SKM-1 (cell line): ENCODE results near the gene HIBCH.
A peak's percentile ranks its signal among the peaks of the same experiment; 100 is the strongest.
"Not testable (repeated sequence)": the region's sequence is repeated elsewhere in the genome, so short reads cannot be mapped to it uniquely, and the experiment has no call there.

Source experiments
- DNase-seq: peaks from one replicate; lab custom pipeline; 2025; ENCODE audit not compliant: unreplicated experiment; lab: John Stamatoyannopoulos, UW

HIBCH gene

GRCh38 chr2:190319555-190320498 is at the start of gene HIBCH:
TSS of gene HIBCH (minus strand) at chr2:190319826. CDS start at chr2:190319750, 76 bp downstream.
- peak; percentile 97 for DNase-seq

- no peak for DNase-seq
Measured at GRCh38 chr2:190367091-190367490, 47.5 kb upstream of the HIBCH start.

GRCh38 chr2:190366248-190366753 is 46.7 kb upstream of the HIBCH start:
- no peak for DNase-seq

GRCh38 chr2:190365499-190366204 is 46.0 kb upstream of the HIBCH start:
- DNase-seq, result no peak

GRCh38 chr2:190362894-190363293 is 43.3 kb upstream of the HIBCH start:
- DNase-seq, result no peak

GRCh38 chr2:190361572-190361971 is 41.9 kb upstream of the HIBCH start:
- no peak for DNase-seq

GRCh38 chr2:190360965-190361364 is 41.3 kb upstream of the HIBCH start:
- no peak for DNase-seq

- DNase-seq, result no peak
Measured at GRCh38 chr2:190360561-190360960, 40.9 kb upstream of the HIBCH start.

GRCh38 chr2:190358655-190359448 is 39.2 kb upstream of the HIBCH start:
- DNase-seq, result not testable (repeated sequence)

GRCh38 chr2:190357600-190357999 is 38.0 kb upstream of the HIBCH start:
- no peak for DNase-seq

- DNase-seq, result peak; percentile 82
Measured at GRCh38 chr2:190355968-190356644, 36.5 kb upstream of the HIBCH start.

- DNase-seq, result no peak
Measured at GRCh38 chr2:190354003-190354690, 34.5 kb upstream of the HIBCH start.

GRCh38 chr2:190353537-190353899 is 33.9 kb upstream of the HIBCH start:
- DNase-seq, result no peak

GRCh38 chr2:190352668-190353536 is 33.3 kb upstream of the HIBCH start:
- DNase-seq, result peak; percentile 40

- no peak for DNase-seq
Measured at GRCh38 chr2:190351955-190352354, 32.3 kb upstream of the HIBCH start.

- no peak for DNase-seq
Measured at GRCh38 chr2:190350371-190350770, 30.7 kb upstream of the HIBCH start.

- DNase-seq, result peak; percentile 47
Measured at GRCh38 chr2:190344276-190344827, 24.7 kb upstream of the HIBCH start.

GRCh38 chr2:190343536-190344275 is 24.1 kb upstream of the HIBCH start, which contains the start of gene INPP1:
TSS of gene INPP1 (plus strand) at chr2:190343589. CDS start at chr2:190360103, 16,514 bp downstream.
- peak; percentile 89 for DNase-seq
